Body of pancreas (tissue), 4 donors: Measurements from ENCODE around the gene KCNAB3. TPM values are rescaled to one million over a fixed set of nuclear protein-coding genes. Genes with fewer than 3 reads are reported as not detected.

Experiments used
- ATAC-seq: fragments of 150-250 bp; one replicate; pipeline ENCODE4 v1.9.1; 2016
- DNase-seq, 4 donors: peaks; one replicate each; pipeline ENCODE4 v3.0.0-alpha.2; 2019
- H3K27ac ChIP-seq, 4 donors: fragments of 200-600 bp; sonication (generic); 1 replicate in 3 of 4; 2 replicates in 1 of 4; pipeline versions ENCODE4 v1.5.1 to v1.6.1; 2016 to 2019; ENCODE audit warnings: mild to moderate bottlenecking in 1 of 4, mixed read lengths in 1 of 4, moderate library complexity in 1 of 4
- H3K27me3 ChIP-seq, 2 donors: fragments of 200-600 bp; sonication (generic); one replicate each; pipeline ENCODE4 v1.6.0; 2016; ENCODE audit warnings: mild to moderate bottlenecking in 1 of 2
- H3K36me3 ChIP-seq, 2 donors: fragments of 200-600 bp; sonication (generic); replicated peaks in 1 of 2; 2 replicates each; pipeline ENCODE4 v1.5.1; 2016; ENCODE audit warnings: low read depth in 2 of 2; ENCODE audit not compliant: insufficient read depth in 1 of 2
- H3K4me1 ChIP-seq: fragments of 200-600 bp; sonication (generic); one replicate; pipeline ENCODE4 v1.6.0; 2016
- H3K4me3 ChIP-seq, 2 donors: fragments of 200-600 bp; sonication (generic); 1 replicate in 1 of 2; 2 replicates in 1 of 2; pipeline ENCODE4 v1.5.1; 2016 to 2019
- H3K9me3 ChIP-seq, 3 donors: fragments of 200-600 bp; sonication (generic); 1 replicate in 2 of 3; 2 replicates in 1 of 3; pipeline ENCODE4 v1.5.1; 2016
- CTCF ChIP-seq, 7 experiments: fragments of 450-650 bp in 4 of 7; fragments of 200-600 bp in 3 of 7; sonication (generic) in 3 of 7; IDR thresholded peaks; one replicate each; pipeline ENCODE4 v1.5.1; 2016 to 2019; ENCODE audit warnings: antibody characterized with exemption in 7 of 7
- POLR2A ChIP-seq, 3 donors: fragments of 450-650 bp; IDR thresholded peaks; one replicate each; pipeline ENCODE4 v1.6.1; 2016; ENCODE audit warnings: antibody characterized with exemption in 3 of 3, mild to moderate bottlenecking in 2 of 3
- WGBS, 2 donors: methylation state at CpG; one replicate each; pipeline ENCODE4 v1.1.5; 2017; 5-methylcytosine and 5-hydroxymethylcytosine counted together
- intact Hi-C: fragments of 100-400 bp; cut with DNase I; formaldehyde crosslinking; loops from one replicate; pipeline ENCODE4 v1.15.1; 2023
- small RNA-seq: library from RNA; depleted of rRNA; stranded (forward); fragments of <200 nt; gene quantifications from one replicate; pipeline ENCODE3, GENCODE V24; 2016
- total RNA-seq, 2 donors: library from RNA; depleted of rRNA; stranded (reverse); fragments of >200 nt; gene quantifications; one replicate each; pipeline ENCODE4 v1.1.0, GENCODE V29; 2016

The KCNAB3 gene
- total RNA-seq, 2 donors from 2014 or later: 1.3 to 1.6 TPM

- intact Hi-C loops: no loop called here
- no peaks in the 10 kb centered on the region for H3K27me3 ChIP-seq
- H3K27ac ChIP-seq: no peak overlapping the region
- H3K4me1 ChIP-seq: no peaks in the 10 kb centered on the region
- DNase-seq (no peak), ATAC-seq (no peak)
- 73 to 79% methylated on average over 2 of the region's 2 CpGs for WGBS, 2 donors
- H3K9me3 ChIP-seq: no peaks in the 10 kb centered on the region
- H3K4me3 ChIP-seq: no peak overlapping the region
- H3K36me3 ChIP-seq: peaks cover 0 to 3% of the 10 kb centered on the region in 2 donors
- TF ChIP-seq POLR2A (IDR thresholded peaks at IDR 0.05) (no peak), CTCF (IDR thresholded peaks at IDR 0.05) (no peak)
Observed at GRCh38 chr17:7875804-7876370, 53.8 kb downstream of the KCNAB3 start.

- 66 to 75% methylated on average over 4 of the region's 4 CpGs for WGBS, 2 donors
- intact Hi-C loops: no loop called here
- Histone ChIP-seq H3K27ac (no peak overlapping the region), H3K4me3 (no peak overlapping the region), H3K9me3 (no peaks in the 10 kb centered on the region), H3K4me1 (no peaks in the 10 kb centered on the region), H3K27me3 (no peaks in the 10 kb centered on the region), H3K36me3 (no peaks in the 10 kb centered on the region)
- no peak for ATAC-seq
- no peak for TF ChIP-seq CTCF (IDR thresholded peaks at IDR 0.05)
- TF ChIP-seq POLR2A (IDR thresholded peaks at IDR 0.05): no peak
- no peak for DNase-seq
Observed at GRCh38 chr17:7873051-7873450, 56.6 kb downstream of the KCNAB3 start.

Small RNA genes lying within 50 kb of the gene (small RNA-seq; reads per million reads assigned to genes)
- not detected for gene SCARNA21

Other genes starting within 250 kb of the KCNAB3 start
- gene TP53, start 242.4 kb downstream of the KCNAB3 start, total RNA-seq: 10 to 100 TPM; 12.2 TPM
- 1 to 10 TPM; 3.4 to 5.6 TPM for gene WRAP53, start 241.4 kb downstream of the KCNAB3 start, total RNA-seq
- under 1 TPM; 0.33 to 0.78 TPM for gene EFNB3, start 224.7 kb downstream of the KCNAB3 start, total RNA-seq
- gene DNAH2, start 212.1 kb downstream of the KCNAB3 start, total RNA-seq: under 1 TPM; 0.26 to 0.66 TPM
- gene KDM6B, start 95.6 kb downstream of the KCNAB3 start, total RNA-seq: 10 to 100 TPM in 1 of 2 donors, 1 to 10 TPM in 1; 7.5 to 20.1 TPM
- 10 to 100 TPM in 1 of 2 donors, 1 to 10 TPM in 1; 6.0 to 16.2 TPM for gene TMEM88, start 74.8 kb downstream of the KCNAB3 start, total RNA-seq
- 10 to 100 TPM; 25.7 to 50.1 TPM for gene NAA38, start 72.3 kb downstream of the KCNAB3 start, total RNA-seq
- gene CYB5D1, start 71.9 kb downstream of the KCNAB3 start, total RNA-seq: 10 to 100 TPM in 1 of 2 donors, 1 to 10 TPM in 1; 5.7 to 16.5 TPM
- 10 to 100 TPM; 53.7 to 69.9 TPM for gene CHD3, start 41.1 kb downstream of the KCNAB3 start, total RNA-seq
- 1 to 10 TPM; 2.9 to 3.0 TPM for gene RNF227, start 13.6 kb downstream of the KCNAB3 start, total RNA-seq
- 10 to 100 TPM; 10.5 to 40.0 TPM for gene TRAPPC1, start 2.1 kb upstream of the KCNAB3 start, total RNA-seq
- gene CNTROB, start 2.4 kb upstream of the KCNAB3 start, total RNA-seq: 10 to 100 TPM; 14.0 to 27.0 TPM
- not detected for gene GUCY2D, start 72.8 kb upstream of the KCNAB3 start, total RNA-seq
- gene ALOX15B, start 109.2 kb upstream of the KCNAB3 start, total RNA-seq: 1 to 10 TPM in 1 of 2 donors, not detected in 1; 1.3 TPM
- not detected for gene ALOX12B, start 157.9 kb upstream of the KCNAB3 start, total RNA-seq
- not detected for gene ALOXE3, start 188.7 kb upstream of the KCNAB3 start, total RNA-seq
- not detected for gene HES7, start 194.2 kb upstream of the KCNAB3 start, total RNA-seq
- gene PER1, start 222.5 kb upstream of the KCNAB3 start, total RNA-seq: 10 to 100 TPM; 27.5 to 78.8 TPM
- 10 to 100 TPM; 16.3 to 26.4 TPM for gene VAMP2, start 233.1 kb upstream of the KCNAB3 start, total RNA-seq
- 10 to 100 TPM in 1 of 2 donors, 1 to 10 TPM in 1; 7.6 to 12.7 TPM for gene TMEM107, start 246.5 kb upstream of the KCNAB3 start, total RNA-seq